ENCODE data around the gene WDFY3. TPM values are rescaled to one million over a fixed set of nuclear protein-coding genes. Genes with fewer than 3 reads are reported as not detected.

WDFY3 gene
- total and polyA plus RNA-seq, 2 of the 4 experiments (the other 2 are of a cell fraction) = 12.5 to 58.1 TPM

DNA sequence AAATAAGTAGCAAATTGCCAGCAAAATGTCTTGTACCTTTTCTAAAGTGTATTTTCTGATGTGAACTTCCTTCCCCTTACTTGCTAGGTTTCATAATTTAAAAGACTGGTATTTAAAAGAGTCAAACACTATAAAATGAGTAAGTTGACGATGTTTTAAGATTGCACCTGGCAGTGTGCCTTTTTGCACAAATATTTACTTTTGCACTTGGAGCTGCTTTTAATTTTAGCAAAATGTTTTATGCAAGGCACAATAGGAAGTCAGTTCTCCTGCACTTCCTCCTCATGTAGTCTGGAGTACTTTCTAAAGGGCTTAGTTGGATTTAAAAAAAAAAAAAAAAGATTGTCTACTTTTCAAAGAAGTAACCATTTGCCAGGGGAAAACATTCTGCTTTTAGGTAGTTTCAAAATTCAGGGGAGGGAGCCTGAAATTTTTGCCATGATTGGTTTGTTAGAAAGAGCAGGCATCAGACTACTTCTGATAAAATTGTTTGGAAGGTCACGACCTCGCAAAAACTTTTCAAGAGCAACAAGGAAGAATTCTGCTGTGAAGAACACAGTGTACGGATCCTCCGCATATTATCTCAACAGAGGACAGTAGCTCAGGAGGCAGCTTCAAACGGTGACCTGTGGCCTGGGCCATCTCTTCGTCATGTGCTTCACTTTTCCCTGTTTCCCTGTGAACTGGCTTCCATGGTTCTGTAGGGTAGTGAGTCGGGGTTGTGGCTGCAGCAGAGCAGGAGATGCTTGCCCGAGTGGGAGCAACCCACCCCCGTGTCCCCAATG lies 317.4 kb downstream of the WDFY3 start:
- H4K8ac ChIP-seq (ENCODE audit: low read depth in 2 of 2, low read length in 2 of 2) = no peak overlapping the region
- H3K79me1 ChIP-seq (ENCODE audit: low read depth in 1 of 2, low read length in 2 of 2) = no peaks in the 10 kb centered on the region
- H2BK120ac ChIP-seq (ENCODE audit: low read depth, low read length) = no peak overlapping the region
- no peak for ATAC-seq (ENCODE audit: low read depth)
- no peak overlapping the region for H3K56ac ChIP-seq (ENCODE audit: extremely low read depth, insufficient read depth, low read length)
- H3K4ac ChIP-seq (ENCODE audit: low read depth, low read length) = no peak overlapping the region
- no peak overlapping the region for H2AK5ac ChIP-seq (ENCODE audit: low read depth, low read length)
- CTCF ChIA-PET = interaction anchor here (1.1 kb wide), 1 partner anchor 10 kb away, joined by 4 read pairs; no protein-coding TSS in a partner anchor
- dilution Hi-C loops (cut with HindIII; ENCODE audit: low sequenced_read_pairs, unreplicated experiment) = no loop called here
- H4K91ac ChIP-seq (ENCODE audit: insufficient read depth, low read depth, low read length) = no peak overlapping the region
- H4K5ac ChIP-seq (ENCODE audit: low read depth, low read length) = no peak overlapping the region
- no peak overlapping the region for H3K14ac ChIP-seq (replicated peaks; ENCODE audit: low read depth, low read length)
- no peak overlapping the region for H3K9ac ChIP-seq (ENCODE audit: low read depth, low read length)
- H2BK5ac ChIP-seq (ENCODE audit: low read depth, low read length, poor library complexity, severe bottlenecking) = no peak overlapping the region
- H3K27me3 ChIP-seq (ENCODE audit: control insufficient read depth, insufficient read depth, low read length) = peaks cover 1% of the 10 kb centered on the region; the same call in 1 of the 2 replicates
- no peaks in the 10 kb centered on the region for H4K20me1 ChIP-seq (ENCODE audit: insufficient read depth, low read length)
- H2BK20ac ChIP-seq (ENCODE audit: low read depth, low read length) = no peak overlapping the region
- no peak overlapping the region for H2AK9ac ChIP-seq (replicated peaks; ENCODE audit: low read depth, low read length, poor library complexity)
- intact Hi-C loops (cut with micrococcal nuclease) = no loop called here
- no peak for TF ChIP-seq CEBPB (IDR thresholded peaks at IDR 0.05; ENCODE audit: low read depth, low read length)
- no peak for TF ChIP-seq POLR2A (IDR thresholded peaks at IDR 0.05; ENCODE audit: low read depth, low read length)
- TF ChIP-seq BHLHE40 (IDR thresholded peaks at IDR 0.05; ENCODE audit: low read depth, low read length) = no peak
- TF ChIP-seq, protein P1, sequence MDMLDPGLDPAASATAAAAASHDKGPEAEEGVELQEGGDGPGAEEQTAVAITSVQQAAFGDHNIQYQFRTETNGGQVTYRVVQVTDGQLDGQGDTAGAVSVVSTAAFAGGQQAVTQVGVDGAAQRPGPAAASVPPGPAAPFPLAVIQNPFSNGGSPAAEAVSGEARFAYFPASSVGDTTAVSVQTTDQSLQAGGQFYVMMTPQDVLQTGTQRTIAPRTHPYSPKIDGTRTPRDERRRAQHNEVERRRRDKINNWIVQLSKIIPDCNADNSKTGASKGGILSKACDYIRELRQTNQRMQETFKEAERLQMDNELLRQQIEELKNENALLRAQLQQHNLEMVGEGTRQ (IDR thresholded peaks at IDR 0.05; ENCODE audit: low read depth, low read length) = no peak
- TF ChIP-seq, protein P2, sequence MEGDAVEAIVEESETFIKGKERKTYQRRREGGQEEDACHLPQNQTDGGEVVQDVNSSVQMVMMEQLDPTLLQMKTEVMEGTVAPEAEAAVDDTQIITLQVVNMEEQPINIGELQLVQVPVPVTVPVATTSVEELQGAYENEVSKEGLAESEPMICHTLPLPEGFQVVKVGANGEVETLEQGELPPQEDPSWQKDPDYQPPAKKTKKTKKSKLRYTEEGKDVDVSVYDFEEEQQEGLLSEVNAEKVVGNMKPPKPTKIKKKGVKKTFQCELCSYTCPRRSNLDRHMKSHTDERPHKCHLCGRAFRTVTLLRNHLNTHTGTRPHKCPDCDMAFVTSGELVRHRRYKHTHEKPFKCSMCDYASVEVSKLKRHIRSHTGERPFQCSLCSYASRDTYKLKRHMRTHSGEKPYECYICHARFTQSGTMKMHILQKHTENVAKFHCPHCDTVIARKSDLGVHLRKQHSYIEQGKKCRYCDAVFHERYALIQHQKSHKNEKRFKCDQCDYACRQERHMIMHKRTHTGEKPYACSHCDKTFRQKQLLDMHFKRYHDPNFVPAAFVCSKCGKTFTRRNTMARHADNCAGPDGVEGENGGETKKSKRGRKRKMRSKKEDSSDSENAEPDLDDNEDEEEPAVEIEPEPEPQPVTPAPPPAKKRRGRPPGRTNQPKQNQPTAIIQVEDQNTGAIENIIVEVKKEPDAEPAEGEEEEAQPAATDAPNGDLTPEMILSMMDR (conservative IDR thresholded peaks at IDR 0.05; ENCODE audit: low read depth, low read length) = no peak
- TF ChIP-seq MXI1 (IDR thresholded peaks at IDR 0.05; ENCODE audit: borderline replicate concordance, low read depth, low read length) = no peak
- TF ChIP-seq, protein P3, sequence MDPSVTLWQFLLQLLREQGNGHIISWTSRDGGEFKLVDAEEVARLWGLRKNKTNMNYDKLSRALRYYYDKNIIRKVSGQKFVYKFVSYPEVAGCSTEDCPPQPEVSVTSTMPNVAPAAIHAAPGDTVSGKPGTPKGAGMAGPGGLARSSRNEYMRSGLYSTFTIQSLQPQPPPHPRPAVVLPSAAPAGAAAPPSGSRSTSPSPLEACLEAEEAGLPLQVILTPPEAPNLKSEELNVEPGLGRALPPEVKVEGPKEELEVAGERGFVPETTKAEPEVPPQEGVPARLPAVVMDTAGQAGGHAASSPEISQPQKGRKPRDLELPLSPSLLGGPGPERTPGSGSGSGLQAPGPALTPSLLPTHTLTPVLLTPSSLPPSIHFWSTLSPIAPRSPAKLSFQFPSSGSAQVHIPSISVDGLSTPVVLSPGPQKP (IDR thresholded peaks at IDR 0.05; ENCODE audit: borderline replicate concordance, low read depth, low read length) = no peak
- H3K9me1 ChIP-seq (ENCODE audit: insufficient read depth, low read length) = no peaks in the 10 kb centered on the region
- no peak for DNase-seq
- no peak overlapping the region for H3K23ac ChIP-seq (ENCODE audit: low read depth, low read length)
- H3K9me3 ChIP-seq (ENCODE audit: control insufficient read depth, insufficient read depth, low read length) = no peaks in the 10 kb centered on the region
- H2AFZ ChIP-seq (replicated peaks; ENCODE audit: low read length, poor library complexity) = no peak overlapping the region
- H3K4me2 ChIP-seq (ENCODE audit: low read depth, low read length) = no peak overlapping the region
- BruUV-seq (replicated peaks) = no TSS peak
- no peak overlapping the region for H2BK15ac ChIP-seq (ENCODE audit: low read depth, low read length)
- H3K18ac ChIP-seq (ENCODE audit: low read depth, low read length) = no peak overlapping the region
- no CpG with 5 or more reads among the region's 10 CpGs for WGBS, 2 experiments (ENCODE audit: extremely low coverage in 2 of 2, insufficient read length in 1 of 2)
- POLR2A ChIA-PET (ENCODE audit: unreplicated experiment) = no interaction called here
- in situ Hi-C loops (cut with MboI; ENCODE audit: low sequenced_read_pairs) = no loop called here
- H3K27ac ChIP-seq (ENCODE audit: insufficient read depth, low read length) = no peak overlapping the region
- no peak overlapping the region for H3K4me3 ChIP-seq (ENCODE audit: insufficient read depth, low read depth, low read length)
- H3K4me1 ChIP-seq (ENCODE audit: control insufficient read depth, insufficient read depth, low read length) = no peaks in the 10 kb centered on the region; the same call in 1 of the 2 replicates
- no peaks in the 10 kb centered on the region for H3K36me3 ChIP-seq (ENCODE audit: control insufficient read depth, insufficient read depth, low read length)
